ENCODE data around the gene DGKQ. TPM values are rescaled to one million over a fixed set of nuclear protein-coding genes. Genes with fewer than 3 reads are reported as not detected.
A peak's percentile ranks its signal among the peaks of the same experiment; 100 is the strongest.

The DGKQ gene
- polyA plus RNA-seq, 2 of the 4 experiments (the other 2 are of a cell fraction) = 2.7 to 7.8 TPM

DNA sequence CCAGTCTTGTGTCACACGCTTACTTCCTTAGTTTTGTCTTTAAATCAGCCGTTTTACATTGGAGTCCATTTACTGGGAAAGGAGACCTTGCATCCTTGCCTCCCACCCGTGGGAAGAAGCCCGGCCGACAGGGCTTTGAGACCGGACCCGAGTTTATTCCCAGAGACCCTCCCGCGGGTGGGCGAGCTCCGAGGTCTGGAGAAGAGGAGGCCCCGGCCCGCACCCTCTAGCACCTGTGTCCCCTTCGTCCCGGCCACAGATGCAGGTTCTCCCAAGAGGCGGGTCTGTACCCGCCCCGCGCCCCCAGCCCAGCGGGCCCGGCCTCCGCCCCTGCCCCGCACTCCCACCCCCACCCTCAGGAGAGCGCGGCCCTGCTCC, 23.6 kb upstream of the DGKQ start:
- H3K4me2 ChIP-seq = peak overlapping the region; percentile 86

DNA sequence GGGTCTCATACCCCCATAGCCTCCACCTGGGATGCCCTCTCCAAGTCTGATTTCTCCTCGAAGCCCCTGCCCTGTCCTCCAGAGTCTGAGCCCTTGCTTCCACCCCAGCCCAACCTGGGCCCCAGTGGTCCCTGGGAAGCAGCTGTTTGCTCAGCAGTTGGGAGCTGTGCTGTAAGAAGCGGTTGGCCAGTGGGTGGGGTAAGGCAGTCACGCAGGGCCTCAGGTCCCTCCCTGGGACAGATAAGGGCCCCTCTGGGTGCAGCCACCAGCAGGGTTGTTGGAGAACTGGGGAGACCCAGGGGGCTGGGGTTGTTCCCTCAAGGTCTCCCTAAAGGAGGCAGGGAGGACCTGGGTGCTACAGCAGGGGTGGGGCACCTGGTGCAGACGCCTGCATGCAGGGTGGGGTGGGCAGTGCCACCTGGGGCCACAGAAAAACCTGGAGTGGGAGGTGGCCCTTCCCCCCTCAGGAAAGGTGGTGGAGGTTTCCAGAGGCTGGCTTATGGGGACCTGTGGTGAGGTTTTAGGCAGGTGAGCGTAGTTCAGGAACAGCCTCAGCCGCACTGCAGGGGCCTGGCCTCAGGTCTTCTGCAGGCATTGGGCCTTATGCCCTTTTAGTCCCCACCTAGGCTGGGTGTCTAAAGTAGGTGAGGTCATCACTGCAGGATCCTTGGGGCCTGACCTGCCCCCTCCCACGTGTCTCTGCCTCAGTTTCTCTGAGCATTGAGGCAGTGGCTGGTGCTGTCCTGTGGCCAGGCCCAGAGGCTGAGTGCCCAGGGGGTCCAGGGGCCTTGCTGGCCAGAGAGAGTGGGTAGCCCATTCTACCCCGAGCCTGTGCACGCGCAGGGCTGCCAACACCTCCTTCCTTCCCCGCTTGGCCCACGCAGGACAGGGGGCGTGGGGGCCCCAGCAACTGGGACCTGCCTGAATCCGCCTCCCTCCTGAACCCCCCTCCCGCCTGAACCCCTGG, 22.9 kb upstream of the DGKQ start:
- H3K9me3 ChIP-seq = no peaks in the 10 kb centered on the region
- no peak overlapping the region for H3K4me3 ChIP-seq
- WGBS (ENCODE audit: missing lambda C conversion rate) = 87% methylated on average over 9 of the region's 15 CpGs
- ATAC-seq = no peak
- H3K4me2 ChIP-seq = peak overlapping the region; percentile 86; the same call in 2 of the 3 replicates
- POLR2A ChIA-PET = no interaction called here
- no peak overlapping the region; a peak in 1 of 6 replicates for H3K27ac ChIP-seq
- CTCF ChIA-PET = no interaction called here
- peaks cover 26% of the 10 kb centered on the region for H3K4me1 ChIP-seq
- TF ChIP-seq NPAS2 (CRISPR knock-in tag; IDR thresholded peaks at IDR 0.05; ENCODE audit: borderline replicate concordance) (no peak), PHF8 (IDR thresholded peaks at IDR 0.05; ENCODE audit: borderline replicate concordance, low read depth) (no peak), EP300 (IDR thresholded peaks at IDR 0.05) (no peak), ZSCAN20 (CRISPR knock-in tag; IDR thresholded peaks at IDR 0.05) (no peak), ZC3H11A (IDR thresholded peaks at IDR 0.05) (no peak), KDM1A (IDR thresholded peaks at IDR 0.05; ENCODE audit: low read depth) (no peak), CHD2 (IDR thresholded peaks at IDR 0.05; ENCODE audit: low read length, partially characterized antibody) (no peak), ZFP36 (IDR thresholded peaks at IDR 0.05; ENCODE audit: borderline replicate concordance, partially characterized antibody) (no peak), MAFK (IDR thresholded peaks at IDR 0.05; ENCODE audit: partially characterized antibody) (no peak), FOSL2 (IDR thresholded peaks at IDR 0.05) (no peak), FOSL2 (CRISPR knock-in tag; IDR thresholded peaks at IDR 0.05) (no peak), JUNB (IDR thresholded peaks at IDR 0.05) (no peak), RARB (CRISPR knock-in tag; IDR thresholded peaks at IDR 0.05) (no peak), HOXA7 (CRISPR knock-in tag; IDR thresholded peaks at IDR 0.05) (no peak), RNF2 (IDR thresholded peaks at IDR 0.05; ENCODE audit: borderline replicate concordance, low read depth) (no peak), KDM5A (IDR thresholded peaks at IDR 0.05) (no peak), EHF (CRISPR knock-in tag; IDR thresholded peaks at IDR 0.05) (no peak)
- TF ChIP-seq, protein P1, sequence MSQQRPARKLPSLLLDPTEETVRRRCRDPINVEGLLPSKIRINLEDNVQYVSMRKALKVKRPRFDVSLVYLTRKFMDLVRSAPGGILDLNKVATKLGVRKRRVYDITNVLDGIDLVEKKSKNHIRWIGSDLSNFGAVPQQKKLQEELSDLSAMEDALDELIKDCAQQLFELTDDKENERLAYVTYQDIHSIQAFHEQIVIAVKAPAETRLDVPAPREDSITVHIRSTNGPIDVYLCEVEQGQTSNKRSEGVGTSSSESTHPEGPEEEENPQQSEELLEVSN (IDR thresholded peaks at IDR 0.05; ENCODE audit: borderline replicate concordance, low read depth) = no peak
- TF ChIP-seq, protein P2, sequence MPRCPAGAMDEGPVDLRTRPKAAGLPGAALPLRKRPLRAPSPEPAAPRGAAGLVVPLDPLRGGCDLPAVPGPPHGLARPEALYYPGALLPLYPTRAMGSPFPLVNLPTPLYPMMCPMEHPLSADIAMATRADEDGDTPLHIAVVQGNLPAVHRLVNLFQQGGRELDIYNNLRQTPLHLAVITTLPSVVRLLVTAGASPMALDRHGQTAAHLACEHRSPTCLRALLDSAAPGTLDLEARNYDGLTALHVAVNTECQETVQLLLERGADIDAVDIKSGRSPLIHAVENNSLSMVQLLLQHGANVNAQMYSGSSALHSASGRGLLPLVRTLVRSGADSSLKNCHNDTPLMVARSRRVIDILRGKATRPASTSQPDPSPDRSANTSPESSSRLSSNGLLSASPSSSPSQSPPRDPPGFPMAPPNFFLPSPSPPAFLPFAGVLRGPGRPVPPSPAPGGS (IDR thresholded peaks at IDR 0.05) = no peak
- DNase-seq (ENCODE audit: low read depth in 1 of 2, low spot score in 1 of 2) = no peak
- FAIRE-seq = no peak

More for the DNA sequence above, 23.6 kb upstream of the DGKQ start:
- 88% methylated on average over 5 of the region's 25 CpGs for WGBS (ENCODE audit: missing lambda C conversion rate)
- DNase-seq (ENCODE audit: low read depth in 1 of 2, low spot score in 1 of 2) (no peak), FAIRE-seq (no peak), ATAC-seq (no peak)
- TF ChIP-seq CEBPB (IDR thresholded peaks at IDR 0.05) (no peak), ZFP36 (IDR thresholded peaks at IDR 0.05; ENCODE audit: borderline replicate concordance, partially characterized antibody) (no peak), ZC3H11A (IDR thresholded peaks at IDR 0.05) (no peak), SMC3 (IDR thresholded peaks at IDR 0.05) (no peak), MAFK (IDR thresholded peaks at IDR 0.05; ENCODE audit: partially characterized antibody) (no peak), FOSB (CRISPR knock-in tag; IDR thresholded peaks at IDR 0.05) (no peak), KDM5A (IDR thresholded peaks at IDR 0.05) (no peak), NFE2L2 (conservative IDR thresholded peaks at IDR 0.05; ENCODE audit: low read length) (no peak), HOXB13 (CRISPR knock-in tag; IDR thresholded peaks at IDR 0.05; ENCODE audit: low read depth) (no peak)
- TF ChIP-seq, protein P3, sequence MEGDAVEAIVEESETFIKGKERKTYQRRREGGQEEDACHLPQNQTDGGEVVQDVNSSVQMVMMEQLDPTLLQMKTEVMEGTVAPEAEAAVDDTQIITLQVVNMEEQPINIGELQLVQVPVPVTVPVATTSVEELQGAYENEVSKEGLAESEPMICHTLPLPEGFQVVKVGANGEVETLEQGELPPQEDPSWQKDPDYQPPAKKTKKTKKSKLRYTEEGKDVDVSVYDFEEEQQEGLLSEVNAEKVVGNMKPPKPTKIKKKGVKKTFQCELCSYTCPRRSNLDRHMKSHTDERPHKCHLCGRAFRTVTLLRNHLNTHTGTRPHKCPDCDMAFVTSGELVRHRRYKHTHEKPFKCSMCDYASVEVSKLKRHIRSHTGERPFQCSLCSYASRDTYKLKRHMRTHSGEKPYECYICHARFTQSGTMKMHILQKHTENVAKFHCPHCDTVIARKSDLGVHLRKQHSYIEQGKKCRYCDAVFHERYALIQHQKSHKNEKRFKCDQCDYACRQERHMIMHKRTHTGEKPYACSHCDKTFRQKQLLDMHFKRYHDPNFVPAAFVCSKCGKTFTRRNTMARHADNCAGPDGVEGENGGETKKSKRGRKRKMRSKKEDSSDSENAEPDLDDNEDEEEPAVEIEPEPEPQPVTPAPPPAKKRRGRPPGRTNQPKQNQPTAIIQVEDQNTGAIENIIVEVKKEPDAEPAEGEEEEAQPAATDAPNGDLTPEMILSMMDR (IDR thresholded peaks at IDR 0.05) = no peak
- TF ChIP-seq, protein P1 (IDR thresholded peaks at IDR 0.05; ENCODE audit: borderline replicate concordance, low read depth) = no peak
- H3K4me1 ChIP-seq = peaks cover 25% of the 10 kb centered on the region
- no peaks in the 10 kb centered on the region for H3K9me3 ChIP-seq
- ChIA-PET CTCF (no interaction called here), POLR2A (no interaction called here)
- peak overlapping the region; percentile 62 to 91; a peak in 4 of 6 replicates for H3K27ac ChIP-seq
- peak overlapping the region; percentile 41; the same call in 2 of the 3 replicates for H3K4me3 ChIP-seq

Measured in A549 (cell line).